ENCODE measurements around the gene KRTAP10-3.
"Not testable (repeated sequence)": the region's sequence is repeated elsewhere in the genome, so short reads cannot be mapped to it uniquely, and the experiment has no call there.

The KRTAP10-3 gene

DNA sequence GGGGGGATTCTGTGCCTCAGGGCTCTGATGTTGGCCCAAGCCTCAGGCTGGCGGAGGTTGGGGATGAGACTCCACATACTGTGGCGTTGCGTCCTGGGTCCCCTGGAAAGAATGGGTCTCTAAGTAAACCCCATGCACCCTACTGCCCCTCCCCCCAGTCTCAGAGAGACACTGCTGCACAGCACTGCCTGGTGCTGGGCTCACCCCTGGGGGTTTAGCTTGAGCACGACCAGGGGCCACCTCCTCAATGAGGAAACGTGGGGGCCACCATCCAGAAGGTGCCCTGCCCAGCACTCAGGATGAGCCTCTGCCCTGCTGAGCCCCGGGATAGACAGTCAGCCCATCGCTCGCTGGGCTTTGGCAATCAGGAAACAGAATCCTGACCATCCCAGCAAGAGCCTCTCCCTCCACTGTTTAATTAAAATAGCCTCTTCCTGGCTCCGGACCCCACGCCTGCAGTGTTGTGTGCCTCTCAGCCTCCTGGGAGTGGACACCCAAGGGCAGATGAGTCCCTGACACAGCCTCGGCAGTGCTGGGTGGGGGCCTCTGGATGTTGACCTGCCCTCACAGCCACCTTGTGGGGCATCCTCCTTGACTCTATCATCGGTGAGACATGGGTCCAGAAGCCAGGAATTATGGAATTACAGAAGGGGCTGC lies 11.4 kb upstream of the KRTAP10-3 start:
- no peak for DNase-seq

GRCh38 chr21:44568667-44569556 lies 10.3 kb upstream of the KRTAP10-3 start:
- DNase-seq: no peak

- DNase-seq: no peak
Measured at GRCh38 chr21:44568261-44568660, 9.7 kb upstream of the KRTAP10-3 start.

DNA sequence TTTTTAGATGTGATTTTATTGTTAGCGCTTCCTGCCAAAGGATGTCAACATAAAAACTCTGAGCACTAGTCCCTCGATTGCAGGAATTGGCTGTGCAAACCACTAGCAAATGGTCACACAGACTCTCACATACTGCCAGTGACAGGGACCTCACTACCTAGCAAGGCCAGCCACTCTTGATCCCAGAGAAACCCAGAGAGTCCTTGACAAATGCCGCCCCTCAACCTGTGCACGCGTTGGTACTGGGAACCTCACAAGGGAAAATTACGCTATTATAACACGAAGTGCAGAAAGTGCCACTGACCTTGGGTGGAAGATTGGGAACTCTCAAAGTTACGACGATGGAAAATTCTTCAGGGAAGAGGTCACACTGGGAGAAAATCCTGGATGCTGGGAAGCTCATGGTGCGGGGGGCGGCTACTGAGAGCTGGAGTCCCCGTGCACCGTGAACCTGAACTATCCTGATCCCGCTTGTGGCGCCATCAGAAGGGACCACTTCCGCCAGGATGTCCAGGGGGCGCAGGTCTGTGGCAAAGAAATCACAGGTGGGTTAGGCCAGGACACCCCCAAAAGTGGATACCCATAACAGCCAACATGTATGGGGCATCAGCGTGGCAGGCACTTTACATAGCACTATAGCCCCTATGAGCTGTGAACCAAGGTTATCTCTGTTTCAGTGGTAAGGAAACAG lies 9.0 kb upstream of the KRTAP10-3 start:
- no peak for DNase-seq

DNA sequence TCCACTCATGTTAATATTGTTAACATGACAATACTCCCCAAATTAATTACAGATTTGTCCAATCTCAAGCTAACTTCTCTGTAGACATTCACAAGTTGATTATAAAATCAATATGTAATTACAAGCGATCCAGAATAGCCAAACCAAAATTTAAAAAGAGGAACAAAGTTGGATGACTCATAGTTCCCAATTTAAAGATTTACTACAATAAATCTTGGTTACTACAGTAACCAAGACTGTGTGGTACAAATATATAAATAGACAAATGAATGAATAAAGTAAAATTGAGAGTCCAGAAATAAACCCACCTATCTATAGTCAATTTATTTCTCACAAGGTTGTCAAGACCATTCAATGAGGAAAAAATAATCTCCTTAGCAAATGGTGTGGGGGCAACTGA lies 7.8 kb upstream of the KRTAP10-3 start:
- DNase-seq: no peak

DNA sequence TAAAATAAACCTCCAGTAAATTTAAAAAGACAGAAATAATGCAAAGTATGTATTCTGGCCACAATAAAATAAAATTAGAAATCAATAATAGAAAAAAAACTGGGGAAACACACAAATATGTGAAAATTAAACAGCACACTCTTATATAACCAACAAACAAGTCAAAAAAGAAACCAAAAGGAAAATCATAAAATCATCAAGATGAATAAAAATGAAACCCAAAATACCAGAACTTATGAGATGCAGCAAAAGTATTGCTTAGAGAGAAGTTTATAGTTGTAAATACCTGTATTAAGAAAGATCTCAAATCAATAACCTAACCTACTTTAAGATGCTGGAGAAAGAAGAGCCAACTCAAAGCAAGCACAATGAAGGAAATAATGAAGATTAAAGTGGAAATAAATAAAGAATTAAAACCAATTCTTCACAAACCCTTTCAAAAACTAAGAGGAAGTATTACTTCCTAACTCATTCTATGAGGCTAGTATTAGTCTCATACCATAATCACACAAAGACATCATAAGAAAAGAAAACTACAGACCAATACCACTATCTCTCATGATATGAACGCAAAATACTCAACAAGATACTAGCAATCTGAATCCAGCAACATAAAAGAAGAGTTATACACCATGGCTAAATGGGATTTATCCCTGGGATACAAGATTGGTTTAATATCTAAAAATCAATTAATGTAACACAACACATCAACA lies 6.4 kb upstream of the KRTAP10-3 start:
- DNase-seq: no peak

GRCh38 chr21:44564099-44564498 lies 5.5 kb upstream of the KRTAP10-3 start:
- DNase-seq: no peak

DNA sequence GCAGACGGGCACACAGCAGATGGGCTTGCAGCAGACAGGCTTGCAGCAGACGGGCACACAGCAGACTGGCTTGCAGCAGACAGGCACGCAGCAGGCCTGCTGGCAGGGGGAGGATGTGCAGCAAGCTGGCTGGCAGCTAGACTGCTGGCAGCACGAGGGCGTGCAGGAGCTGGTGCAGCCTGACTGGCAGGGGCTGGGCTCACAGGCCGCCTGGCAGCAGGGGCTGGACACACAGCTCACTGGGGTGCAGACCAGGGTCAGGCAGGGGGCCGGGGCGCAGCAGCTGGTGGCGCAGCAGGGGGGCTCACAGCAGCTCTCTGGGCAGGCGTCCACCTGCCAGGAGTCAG lies 293 bp downstream of the KRTAP10-3 start:
- DNase-seq: not testable (repeated sequence)

GRCh38 chr21:44557491-44558328 lies 885 bp downstream of the KRTAP10-3 start:
- DNase-seq: no peak

GRCh38 chr21:44556879-44557278 lies 1.7 kb downstream of the KRTAP10-3 start:
- no peak for DNase-seq

DNA sequence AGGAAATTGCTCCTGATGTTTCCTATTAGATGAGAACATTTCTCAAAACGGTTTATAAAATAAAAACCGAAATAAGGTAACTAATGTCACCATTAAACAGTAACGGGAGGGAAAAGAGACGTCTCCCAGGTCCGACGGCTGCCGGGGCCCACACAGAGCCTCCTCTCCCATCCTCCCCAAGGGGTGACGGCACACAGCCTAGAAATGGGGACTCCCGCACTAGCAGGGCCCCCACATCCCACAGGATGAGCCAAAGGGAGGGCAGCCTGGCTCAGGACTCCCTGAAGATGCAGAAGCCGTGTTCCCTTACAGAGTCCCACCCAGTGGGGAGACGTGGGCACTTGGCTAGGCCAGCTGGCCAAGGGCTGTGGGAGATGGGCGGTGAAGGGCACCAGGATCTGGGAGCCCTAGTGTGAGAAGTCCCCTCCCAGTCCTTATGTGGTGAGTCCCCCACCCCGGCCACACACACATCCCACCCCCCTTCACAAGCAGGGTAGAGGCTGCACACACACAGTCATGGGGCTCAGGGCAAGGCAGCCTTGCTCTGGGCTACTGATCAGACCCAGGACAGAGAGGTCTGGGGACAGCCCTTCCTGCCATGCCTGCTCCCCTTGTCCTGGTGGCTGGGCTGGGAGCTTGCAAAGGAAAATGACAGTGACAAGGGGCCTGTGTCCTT lies 3.3 kb downstream of the KRTAP10-3 start:
- DNase-seq: no peak

GRCh38 chr21:44552681-44553080 lies 5.9 kb downstream of the KRTAP10-3 start:
- no peak for DNase-seq

DNA sequence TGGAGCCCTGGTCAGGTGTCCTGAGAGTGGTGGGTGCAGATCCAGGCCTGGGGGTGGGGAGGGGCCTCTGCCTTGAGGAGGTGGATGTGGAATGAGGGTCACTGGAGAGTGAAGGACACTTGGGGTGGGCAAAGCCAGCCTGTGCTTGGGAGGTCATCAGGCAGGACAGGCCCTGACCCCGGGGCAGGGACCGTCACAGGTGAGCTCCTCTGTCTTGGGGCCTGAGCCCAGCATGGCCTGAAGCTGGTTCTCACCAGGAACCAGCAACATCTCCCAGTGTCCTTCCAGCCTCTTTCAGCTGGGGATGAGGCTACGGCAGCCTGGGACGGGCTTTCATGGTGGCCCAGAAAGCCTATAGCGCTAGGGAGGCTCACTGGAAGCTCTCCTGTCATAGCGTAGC lies 6.5 kb downstream of the KRTAP10-3 start:
- DNase-seq: no peak

DNA sequence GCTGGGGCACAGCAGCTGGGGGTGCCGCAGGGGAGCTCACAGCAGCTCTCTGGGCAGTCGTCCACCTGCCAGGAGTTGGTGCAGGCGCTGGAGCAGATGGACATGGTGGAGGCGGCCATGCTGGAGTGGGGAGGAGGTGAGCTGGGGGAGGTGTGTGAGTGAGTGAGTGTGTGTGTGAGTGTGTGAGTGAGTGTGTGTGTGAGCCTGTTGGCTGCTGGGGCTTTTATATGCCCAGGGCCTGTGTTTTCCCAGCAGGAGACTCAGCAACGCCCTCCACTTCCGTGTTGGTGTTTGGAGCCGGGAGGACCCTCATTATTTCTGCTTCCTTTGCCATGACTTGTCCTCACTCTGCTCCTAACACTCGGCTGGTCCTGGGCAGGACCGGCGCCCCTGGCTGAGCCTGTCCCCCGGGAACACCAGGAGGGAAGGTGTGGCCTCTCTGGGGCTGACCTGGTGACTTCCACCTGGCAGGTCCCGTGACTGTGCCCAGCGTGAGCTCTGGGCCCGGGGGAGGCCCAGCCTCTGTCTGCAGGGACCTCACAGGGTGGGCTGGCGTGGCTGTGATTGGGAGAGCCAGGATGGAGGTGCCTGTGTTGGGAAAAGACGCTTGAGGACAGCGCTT lies 7.1 kb downstream of the KRTAP10-3 start, which contains the start of gene KRTAP10-2:
TSS of gene KRTAP10-2 (minus strand) at position 166 of the 622 bp plus-strand sequence. CDS start at position 119, 47 bp downstream.
- no peak for DNase-seq

DNA sequence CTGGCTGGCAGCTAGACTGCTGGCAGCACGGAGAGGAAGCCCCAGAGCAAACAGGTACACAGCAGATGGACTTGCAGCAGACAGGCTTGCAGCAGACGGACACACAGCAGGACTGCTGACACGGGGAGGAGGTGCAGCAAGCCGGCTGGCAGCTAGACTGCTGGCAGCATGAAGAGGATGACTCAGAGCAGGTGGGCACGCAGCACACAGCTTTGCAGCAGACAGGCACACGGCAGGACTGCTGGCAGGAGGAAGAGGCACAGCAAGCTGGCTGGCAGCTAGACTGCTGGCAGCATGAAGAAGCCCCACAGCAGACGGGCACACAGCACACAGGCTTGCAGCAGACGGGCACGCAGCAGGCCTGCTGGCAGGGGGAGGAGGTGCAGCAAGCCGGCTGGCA lies 7.8 kb downstream of the KRTAP10-3 start:
- no peak for DNase-seq

GRCh38 chr21:44550285-44550684 lies 8.3 kb downstream of the KRTAP10-3 start:
- not testable (repeated sequence) for DNase-seq

- DNase-seq: no peak
Measured at GRCh38 chr21:44549525-44550211, 8.9 kb downstream of the KRTAP10-3 start.

DNA sequence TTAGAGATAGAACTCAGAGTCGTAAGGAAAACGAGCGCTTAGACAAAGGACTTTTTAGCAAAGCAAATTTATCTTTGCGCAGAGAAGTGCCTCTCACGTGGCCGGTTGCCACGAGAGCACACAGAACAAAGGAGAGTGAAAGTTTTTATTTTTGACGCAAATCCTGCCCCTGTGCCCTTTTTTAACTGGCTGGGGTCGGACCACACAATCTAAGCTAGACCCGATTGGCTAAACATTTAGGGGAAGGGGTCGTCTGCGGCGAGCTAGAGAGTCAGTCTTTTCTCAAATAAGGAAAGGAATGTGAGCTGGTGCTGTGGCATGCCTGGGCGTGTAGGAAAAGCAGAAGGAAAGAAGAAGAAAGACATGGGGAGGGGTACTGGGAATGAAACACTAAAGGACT lies 9.7 kb downstream of the KRTAP10-3 start:
- no peak for DNase-seq

DNA sequence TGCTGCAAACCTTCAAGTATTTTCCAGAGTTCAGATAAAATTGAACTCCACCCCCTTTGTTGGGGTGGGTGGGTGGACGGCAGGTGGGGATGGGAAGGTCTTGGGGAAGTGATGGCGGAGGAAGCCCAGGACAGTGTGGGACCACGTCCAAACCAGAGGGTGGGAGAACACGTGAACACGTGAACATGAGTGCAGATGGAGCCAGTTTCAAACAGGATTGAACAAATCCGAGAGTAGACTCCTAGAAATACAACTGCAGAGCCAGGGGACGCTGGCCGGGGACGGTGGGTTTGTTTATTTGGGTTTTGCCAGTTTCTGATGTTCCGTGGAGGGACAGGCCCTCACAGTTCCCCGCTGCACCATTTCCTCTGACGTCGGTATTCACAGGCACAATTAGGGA lies 10.2 kb downstream of the KRTAP10-3 start:
- DNase-seq: no peak

- DNase-seq: peak; percentile 18
Measured at GRCh38 chr21:44547656-44548331, 10.8 kb downstream of the KRTAP10-3 start.
